GM23338 (cell line): ENCODE measurements around the gene DHRS3. TPM values are rescaled to one million over a fixed set of nuclear protein-coding genes. Genes with fewer than 3 reads are reported as not detected.
A peak's percentile ranks its signal among the peaks of the same experiment; 100 is the strongest.

ENCODE experiments used
- ATAC-seq: fragments of 200-7000 bp; cut with Tn5 transposase; 3 replicates; pipeline ENCODE4 v1.9.1; 2020
- DNase-seq: peaks from one replicate; pipeline ENCODE4 v3.0.0-alpha.2; 2015; ENCODE audit warnings: low spot score
- H2AFZ ChIP-seq: fragments of 200-600 bp; sonication (generic); 2 replicates; pipeline ENCODE4 v1.8.0; 2016; ENCODE audit warnings: antibody characterized with exemption, mild to moderate bottlenecking, moderate library complexity
- H3F3A ChIP-seq: fragments of 200-600 bp; sonication (generic); replicated peaks from 2 replicates; pipeline ENCODE4 v1.8.0; 2017; ENCODE audit warnings: antibody characterized with exemption, mixed run types, low read depth
- H3K27ac ChIP-seq: fragments of 200-600 bp; sonication (generic); 2 replicates; pipeline ENCODE4 v1.6.1; 2016; ENCODE audit warnings: low read depth
- H3K27me3 ChIP-seq: fragments of 200-600 bp; sonication (generic); 2 replicates; pipeline ENCODE4 v1.8.0; 2016; ENCODE audit warnings: mild to moderate bottlenecking, mixed run types, moderate library complexity; ENCODE audit not compliant: insufficient read depth
- H3K36me3 ChIP-seq: fragments of 200-600 bp; sonication (generic); 2 replicates; pipeline ENCODE4 v1.8.0; 2016; ENCODE audit warnings: mild to moderate bottlenecking; ENCODE audit not compliant: insufficient read depth
- H3K4me1 ChIP-seq: fragments of 200-600 bp; sonication (generic); 2 replicates; pipeline ENCODE4 v1.8.0; 2016; ENCODE audit warnings: mild to moderate bottlenecking, moderate library complexity; ENCODE audit not compliant: insufficient read depth
- H3K4me2 ChIP-seq: fragments of 200-600 bp; sonication (generic); 2 replicates; pipeline ENCODE4 v1.7.1; 2017; ENCODE audit warnings: mixed run types
- H3K4me3 ChIP-seq: fragments of 200-600 bp; sonication (generic); 2 replicates; pipeline ENCODE4 v1.6.1; 2016; ENCODE audit warnings: mixed run types
- H3K79me2 ChIP-seq: fragments of 200-600 bp; sonication (generic); replicated peaks from 2 replicates; pipeline ENCODE4 v1.8.0; 2017; ENCODE audit warnings: mild to moderate bottlenecking; ENCODE audit not compliant: insufficient read depth
- H3K9me2 ChIP-seq: fragments of 200-600 bp; sonication (generic); 2 replicates; pipeline ENCODE4 v1.8.0; 2017; ENCODE audit not compliant: insufficient read depth
- H4K20me1 ChIP-seq: fragments of 200-600 bp; sonication (generic); replicated peaks from 2 replicates; pipeline ENCODE4 v1.8.0; 2017; ENCODE audit warnings: mild to moderate bottlenecking; ENCODE audit not compliant: insufficient read depth
- H3K27ac Mint-ChIP-seq: 2 replicates; pipeline ENCODE4 v1.8.0; 2020; ENCODE audit warnings: inconsistent platforms, mild to moderate bottlenecking, moderate library complexity, mixed read lengths
- H3K27me3 Mint-ChIP-seq: 3 replicates; pipeline ENCODE4 v1.8.0; 2022; ENCODE audit warnings: low read depth, mild to moderate bottlenecking, moderate library complexity, mixed read lengths, inconsistent platforms; ENCODE audit not compliant: insufficient read depth, poor library complexity
- H3K36me3 Mint-ChIP-seq: 3 replicates; pipeline ENCODE4 v1.8.0; 2021; ENCODE audit warnings: low read depth, mild to moderate bottlenecking, inconsistent platforms, moderate library complexity, mixed read lengths
- H3K4me1 Mint-ChIP-seq: 3 replicates; pipeline ENCODE4 v1.8.0; 2020; ENCODE audit warnings: mild to moderate bottlenecking, inconsistent platforms, mixed read lengths
- H3K4me3 Mint-ChIP-seq: 3 replicates; pipeline ENCODE4 v1.8.0; 2021; ENCODE audit warnings: moderate library complexity, mild to moderate bottlenecking, inconsistent platforms, mixed read lengths
- H3K9me3 Mint-ChIP-seq: 3 replicates; pipeline ENCODE4 v1.8.0; 2020; ENCODE audit warnings: moderate library complexity, mild to moderate bottlenecking, inconsistent platforms, mixed read lengths
- CREB1 ChIP-seq: fragments of 250-450 bp; sonication (Bioruptor Pico); IDR thresholded peaks from 2 replicates; pipeline ENCODE4 v1.5.0; 2020; ENCODE audit warnings: low read depth, mild to moderate bottlenecking, moderate library complexity
- EZH2phosphoT487 ChIP-seq: fragments of 200-600 bp; sonication (generic); IDR thresholded peaks from one replicate; pipeline ENCODE4 v1.8.1; 2018; ENCODE audit warnings: antibody characterized with exemption; ENCODE audit not compliant: unreplicated experiment
- JUNB ChIP-seq: IDR thresholded peaks from one replicate; pipeline ENCODE4 v1.6.1; 2016; ENCODE audit warnings: antibody characterized with exemption; ENCODE audit not compliant: unreplicated experiment
- NANOG ChIP-seq: IDR thresholded peaks from 2 replicates; pipeline ENCODE4 v1.6.1; 2016; ENCODE audit warnings: antibody characterized with exemption, borderline replicate concordance
- POLR2AphosphoS5 ChIP-seq: IDR thresholded peaks from 2 replicates; pipeline ENCODE4 v1.6.1; 2016; ENCODE audit warnings: antibody characterized with exemption, low read depth
- STAT1 ChIP-seq: IDR thresholded peaks from one replicate; pipeline ENCODE4 v1.6.1; 2016; ENCODE audit warnings: antibody characterized with exemption; ENCODE audit not compliant: unreplicated experiment
- ZNF114 ChIP-seq: fragments of 250-450 bp; sonication (Bioruptor Pico); IDR thresholded peaks from 2 replicates; pipeline ENCODE4 v1.5.0; 2020; ENCODE audit warnings: mild to moderate bottlenecking, moderate library complexity
- polyA plus RNA-seq: library from polyadenylated mRNA; unstranded; fragments of >200 nt; fragmentation: Nextera tagmentation; extraction: Ambion mirVana; gene quantifications from 2 replicates; pipeline ENCODE4 v1.2.1, GENCODE V29; 2016
- total RNA-seq: library from RNA; depleted of rRNA; stranded (reverse); fragments of >200 nt; shearing (Covaris generic); gene quantifications from 2 replicates; pipeline ENCODE4 v1.2.3, GENCODE V29; 2014
- TF ChIP-seq, protein P1 (sequence below), 2 experiments: fragments of 200-600 bp in 1 of 2; sonication (generic) in 1 of 2; conservative IDR thresholded peaks; 2 replicates each; pipeline versions ENCODE4 v1.5.1 to v1.6.1; 2016 to 2017; ENCODE audit warnings: antibody characterized with exemption in 2 of 2, low read depth in 2 of 2, mild to moderate bottlenecking in 2 of 2, moderate library complexity in 1 of 2
- TF ChIP-seq, protein P2 (sequence below): IDR thresholded peaks from 2 replicates; pipeline ENCODE4 v1.6.1; 2016; ENCODE audit warnings: antibody characterized with exemption

The DHRS3 gene
- total and polyA plus RNA-seq, 2 experiments from 2014 or later, result 21.0 to 26.0 TPM

DNA sequence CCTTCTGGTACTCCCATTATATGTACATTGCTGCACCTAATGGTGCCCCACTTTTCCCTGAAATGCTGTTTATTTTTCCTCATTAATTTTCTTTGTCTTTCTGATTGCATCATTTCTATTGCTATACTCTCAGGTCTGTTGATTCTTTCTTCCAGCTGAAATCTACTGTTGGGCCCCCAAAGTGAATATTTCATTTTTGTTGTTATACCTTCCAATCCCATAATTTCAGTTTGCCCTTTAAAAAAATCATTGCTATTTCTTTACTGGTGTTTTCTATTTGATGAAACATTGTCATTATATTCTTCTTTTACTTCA is 22.9 kb upstream of the DHRS3 start (continued):
- TF ChIP-seq ZNF114 (CRISPR knock-in tag) (no peak), STAT1 (no peak), JUNB (no peak)

DNA sequence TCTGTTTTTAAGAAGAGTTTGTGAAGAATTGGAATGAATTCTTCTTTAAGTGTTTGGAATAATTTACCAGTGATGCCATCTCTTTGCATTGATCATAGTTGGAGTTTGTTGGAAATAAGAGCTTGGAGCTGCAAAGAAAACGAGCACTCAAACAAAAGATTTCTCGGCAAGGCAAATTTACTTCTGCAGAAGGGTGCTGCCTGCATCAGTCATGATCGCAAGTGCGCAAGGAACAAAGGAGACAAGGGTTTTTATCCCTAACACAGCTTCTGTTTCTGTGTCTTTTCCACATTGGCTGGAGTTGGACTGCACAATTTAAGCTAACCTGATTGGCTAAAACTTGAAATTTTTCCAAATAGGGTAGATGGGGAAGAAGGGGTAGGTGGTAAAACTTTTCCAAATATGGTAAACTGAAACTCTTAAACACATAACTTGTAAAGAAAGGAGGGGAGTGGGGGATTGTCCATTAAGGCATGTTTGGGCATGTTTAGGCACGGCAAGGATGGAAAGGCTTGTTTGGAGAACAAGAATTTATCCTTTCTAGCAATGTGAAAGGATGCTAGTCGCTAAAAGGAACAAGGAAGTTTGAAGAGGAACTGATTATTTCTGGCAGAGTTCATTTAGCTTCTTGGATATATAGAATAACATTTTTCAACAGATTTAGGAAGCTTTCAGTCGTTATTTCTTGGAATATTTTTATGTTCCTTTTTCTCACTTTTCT is 22.4 kb upstream of the DHRS3 start:
- Histone ChIP-seq H3K79me2 (no peaks in the 10 kb centered on the region), H3K36me3 (peaks cover 20% of the 10 kb centered on the region; the same call in 1 of the 2 replicates), H4K20me1 (no peaks in the 10 kb centered on the region), H3F3A (peaks cover under 1% of the 10 kb centered on the region; the same call in 1 of the 2 replicates), H3K4me2 (no peak overlapping the region), H3K9me2 (no peaks in the 10 kb centered on the region), H3K4me1 (peaks cover 12% of the 10 kb centered on the region), H3K4me3 (no peak overlapping the region), H3K27me3 (no peaks in the 10 kb centered on the region), H2AFZ (no peak overlapping the region), H3K27ac (no peak overlapping the region)
- Mint-ChIP-seq H3K36me3 (peaks cover 50% of the 10 kb centered on the region), H3K27ac (no peak overlapping the region), H3K9me3 (peaks cover 72% of the 10 kb centered on the region), H3K4me3 (no peak overlapping the region), H3K27me3 (peaks cover 7% of the 10 kb centered on the region), H3K4me1 (peaks cover 4% of the 10 kb centered on the region; the same call in 2 of the 3 replicates)
- TF ChIP-seq POLR2AphosphoS5 (no peak), EZH2phosphoT487 (no peak), CREB1 (CRISPR knock-in tag) (no peak), ZNF114 (CRISPR knock-in tag) (no peak)
- DNase-seq (peak; percentile 83), ATAC-seq (no peak)

DNA sequence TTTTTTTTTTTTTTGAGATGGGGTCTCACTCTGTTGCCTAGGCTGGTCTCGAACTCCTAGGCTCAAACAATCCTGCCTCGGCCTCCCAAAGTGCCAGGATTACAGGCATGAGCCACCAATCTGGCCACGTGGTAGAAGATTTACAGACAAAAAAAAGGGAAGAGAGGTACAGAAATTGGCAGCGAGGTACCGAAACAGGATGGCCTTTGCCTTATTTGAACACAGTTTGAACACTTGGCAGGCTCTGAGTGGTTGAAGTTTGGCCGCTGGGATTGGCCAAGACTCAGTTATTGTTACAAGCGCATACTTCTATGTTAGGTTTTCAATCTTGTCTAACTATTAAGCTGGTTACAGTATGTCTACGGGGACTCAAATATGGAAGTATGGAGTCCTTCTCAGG is 19.7 kb upstream of the DHRS3 start:
- peaks cover 46% of the 10 kb centered on the region for H3K36me3 Mint-ChIP-seq

More for the DNA sequence above, 19.7 kb upstream of the DHRS3 start:
- TF ChIP-seq STAT1 (no peak), JUNB (no peak), NANOG (no peak), EZH2phosphoT487 (no peak), POLR2AphosphoS5 (no peak)
- TF ChIP-seq, protein P1, sequence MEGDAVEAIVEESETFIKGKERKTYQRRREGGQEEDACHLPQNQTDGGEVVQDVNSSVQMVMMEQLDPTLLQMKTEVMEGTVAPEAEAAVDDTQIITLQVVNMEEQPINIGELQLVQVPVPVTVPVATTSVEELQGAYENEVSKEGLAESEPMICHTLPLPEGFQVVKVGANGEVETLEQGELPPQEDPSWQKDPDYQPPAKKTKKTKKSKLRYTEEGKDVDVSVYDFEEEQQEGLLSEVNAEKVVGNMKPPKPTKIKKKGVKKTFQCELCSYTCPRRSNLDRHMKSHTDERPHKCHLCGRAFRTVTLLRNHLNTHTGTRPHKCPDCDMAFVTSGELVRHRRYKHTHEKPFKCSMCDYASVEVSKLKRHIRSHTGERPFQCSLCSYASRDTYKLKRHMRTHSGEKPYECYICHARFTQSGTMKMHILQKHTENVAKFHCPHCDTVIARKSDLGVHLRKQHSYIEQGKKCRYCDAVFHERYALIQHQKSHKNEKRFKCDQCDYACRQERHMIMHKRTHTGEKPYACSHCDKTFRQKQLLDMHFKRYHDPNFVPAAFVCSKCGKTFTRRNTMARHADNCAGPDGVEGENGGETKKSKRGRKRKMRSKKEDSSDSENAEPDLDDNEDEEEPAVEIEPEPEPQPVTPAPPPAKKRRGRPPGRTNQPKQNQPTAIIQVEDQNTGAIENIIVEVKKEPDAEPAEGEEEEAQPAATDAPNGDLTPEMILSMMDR (conservative IDR thresholded peaks at IDR 0.05; ENCODE audit: low read depth in 2 of 2), result no peak
- TF ChIP-seq, protein P2, sequence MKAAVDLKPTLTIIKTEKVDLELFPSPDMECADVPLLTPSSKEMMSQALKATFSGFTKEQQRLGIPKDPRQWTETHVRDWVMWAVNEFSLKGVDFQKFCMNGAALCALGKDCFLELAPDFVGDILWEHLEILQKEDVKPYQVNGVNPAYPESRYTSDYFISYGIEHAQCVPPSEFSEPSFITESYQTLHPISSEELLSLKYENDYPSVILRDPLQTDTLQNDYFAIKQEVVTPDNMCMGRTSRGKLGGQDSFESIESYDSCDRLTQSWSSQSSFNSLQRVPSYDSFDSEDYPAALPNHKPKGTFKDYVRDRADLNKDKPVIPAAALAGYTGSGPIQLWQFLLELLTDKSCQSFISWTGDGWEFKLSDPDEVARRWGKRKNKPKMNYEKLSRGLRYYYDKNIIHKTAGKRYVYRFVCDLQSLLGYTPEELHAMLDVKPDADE, result no peak
- DNase-seq (no peak), ATAC-seq (no peak)
- Histone ChIP-seq H3K9me2 (no peaks in the 10 kb centered on the region), H3K4me3 (no peak overlapping the region), H3K27ac (no peak overlapping the region), H4K20me1 (no peaks in the 10 kb centered on the region), H3K4me2 (no peak overlapping the region), H3K4me1 (peaks cover 23% of the 10 kb centered on the region), H3K36me3 (peaks cover 20% of the 10 kb centered on the region; the same call in 1 of the 2 replicates), H3K79me2 (no peaks in the 10 kb centered on the region), H3K27me3 (no peaks in the 10 kb centered on the region), H3F3A (peaks cover 4% of the 10 kb centered on the region; the same call in 1 of the 2 replicates), H2AFZ (no peak overlapping the region)
- Mint-ChIP-seq H3K4me3 (no peak overlapping the region), H3K27me3 (peaks cover 8% of the 10 kb centered on the region), H3K9me3 (peaks cover 71% of the 10 kb centered on the region), H3K4me1 (peaks cover 4% of the 10 kb centered on the region; the same call in 2 of the 3 replicates), H3K27ac (no peak overlapping the region)
